HepG2 (cell line): ENCODE data around the gene PLCB1. TPM values are rescaled to one million over a fixed set of nuclear protein-coding genes. Genes with fewer than 3 reads are reported as not detected.

Experiments used
- ATAC-seq: fragments of 200-7000 bp; cut with Tn5 transposase; 3 replicates; pipeline ENCODE4 v1.9.1; 2020; ENCODE audit warnings: mild to moderate bottlenecking, moderate library complexity
- BruUV-seq: library from RNA; stranded (reverse); fragments of 400-500 nt; replicated peaks from 2 replicates; lab custom pipeline; 2021; lab: Mats Ljungman, UMichigan
- CTCF ChIA-PET: fragments of 300-600 bp; formaldehyde crosslinking; extraction: SDS; loops from one replicate; lab custom pipeline; 2021; ENCODE audit warnings: low total read pairs, inconsistent platforms, low intra/inter-chr PET ratio; lab: Yijun Ruan, JAX
- POLR2A ChIA-PET: fragments of 350-600 bp; sonication (Branson Sonifier 250); formaldehyde crosslinking; loops from one replicate; lab custom pipeline; 2020; ENCODE audit warnings: antibody characterized with exemption, inconsistent platforms; lab: Yijun Ruan, JAX
- DNase-seq: peaks from one replicate; pipeline ENCODE4 v3.0.0-alpha.2; 2015; ENCODE audit warnings: low spot score
- FAIRE-seq: peaks from 3 replicates; lab custom pipeline; 2011; peaks lifted over from hg19 to GRCh38; lab: Jason Lieb, UNC
- H2AFZ ChIP-seq: one replicate; pipeline ENCODE4 v1.6.1; 2011; ENCODE audit warnings: low read length, inconsistent platforms
- H3K27ac ChIP-seq: fragments of 300-600 bp; 3 replicates; pipeline ENCODE4 v1.8.0; 2011; ENCODE audit warnings: mixed run types, mild to moderate bottlenecking, mixed read lengths, low read length, inconsistent platforms; ENCODE audit not compliant: insufficient read depth; ENCODE audit errors: extremely low read length
- H3K27me3 ChIP-seq, 2 experiments: fragments of 200-600 bp in 1 of 2; 2 replicates in 1 of 2; 3 replicates in 1 of 2; pipeline versions ENCODE4 v1.6.0 to v1.8.0; 2011; ENCODE audit warnings: low read length in 2 of 2, mild to moderate bottlenecking in 2 of 2, moderate library complexity in 2 of 2, inconsistent platforms in 1 of 2; ENCODE audit not compliant: insufficient read depth in 2 of 2, control insufficient read depth in 1 of 2
- H3K36me3 ChIP-seq, 2 experiments: fragments of 200-600 bp in 1 of 2; replicated peaks in 1 of 2; 2 replicates in 1 of 2; 3 replicates in 1 of 2; pipeline versions ENCODE4 v1.5.1 to v1.8.0; 2011; ENCODE audit warnings: low read length in 2 of 2, inconsistent platforms in 1 of 2; ENCODE audit not compliant: insufficient read depth in 2 of 2, control insufficient read depth in 1 of 2
- H3K4me1 ChIP-seq: 2 replicates; pipeline ENCODE4 v1.5.1; 2012; ENCODE audit warnings: low read length, inconsistent platforms; ENCODE audit not compliant: insufficient read depth
- H3K4me2 ChIP-seq: 2 replicates; pipeline ENCODE4 v1.6.0; 2011; ENCODE audit warnings: low read depth, low read length, inconsistent platforms
- H3K4me3 ChIP-seq, 3 experiments: fragments of 200-600 bp in 1 of 3; sonication (generic), shearing (Covaris generic) in 1 of 3; replicated peaks in 1 of 3; 2 replicates each; pipeline ENCODE4 v1.5.1; 2011 to 2016; ENCODE audit warnings: low read length in 3 of 3, inconsistent platforms in 2 of 3, low read depth in 2 of 3, mild to moderate bottlenecking in 2 of 3, control low read depth in 1 of 3, mixed read lengths in 1 of 3; ENCODE audit not compliant: insufficient read depth in 1 of 3
- H3K79me2 ChIP-seq: one replicate; pipeline ENCODE4 v1.6.1; 2011; ENCODE audit warnings: low read length, inconsistent platforms; ENCODE audit not compliant: insufficient read depth
- H3K9ac ChIP-seq: 2 replicates; pipeline ENCODE4 v1.6.0; 2011; ENCODE audit warnings: mild to moderate bottlenecking, low read depth, low read length, inconsistent platforms; ENCODE audit not compliant: insufficient read depth
- H3K9me3 ChIP-seq: 2 replicates; pipeline ENCODE4 v1.5.1; 2012; ENCODE audit warnings: mild to moderate bottlenecking, low read length
- H4K20me1 ChIP-seq: 2 replicates; pipeline ENCODE4 v1.6.0; 2011; ENCODE audit warnings: inconsistent platforms, mild to moderate bottlenecking, low read length, moderate library complexity; ENCODE audit not compliant: insufficient read depth
- HNRNPLL ChIP-seq: fragments of 200-400 bp; formaldehyde crosslinking; IDR thresholded peaks from 2 replicates; pipeline ENCODE4 v1.6.1; 2017; ENCODE audit warnings: mild to moderate bottlenecking, low read depth, low read length; ENCODE audit not compliant: poor library complexity, severe bottlenecking
- KDM5B ChIP-seq: sonication (generic); formaldehyde crosslinking; IDR thresholded peaks from 2 replicates; pipeline ENCODE4 v1.4.0; 2020; ENCODE audit warnings: missing genetic modification reagents, mild to moderate bottlenecking, borderline replicate concordance
- PAX8 ChIP-seq: sonication (generic); formaldehyde crosslinking; IDR thresholded peaks from 2 replicates; pipeline ENCODE4 v1.8.0; 2022; ENCODE audit warnings: mild to moderate bottlenecking, missing genetic modification reagents, borderline replicate concordance
- PHF5A ChIP-seq: IDR thresholded peaks from one replicate; pipeline ENCODE4 v1.6.1; 2018; ENCODE audit warnings: low read depth, missing genetic modification reagents; ENCODE audit not compliant: unreplicated experiment
- SP140L ChIP-seq: sonication (generic); formaldehyde crosslinking; IDR thresholded peaks from 2 replicates; pipeline ENCODE4 v1.4.0; 2020; ENCODE audit warnings: missing genetic modification reagents, borderline replicate concordance
- TAF15 ChIP-seq: fragments of 200-400 bp; formaldehyde crosslinking; IDR thresholded peaks from one replicate; pipeline ENCODE4 v1.6.1; 2018; ENCODE audit warnings: mild to moderate bottlenecking, low read depth, low read length; ENCODE audit not compliant: poor library complexity, severe bottlenecking
- ZBTB4 ChIP-seq: sonication (generic); formaldehyde crosslinking; IDR thresholded peaks from 2 replicates; pipeline ENCODE4 v1.4.0; 2020; ENCODE audit warnings: missing genetic modification reagents, mild to moderate bottlenecking, borderline replicate concordance
- ZNF589 ChIP-seq: sonication (generic); formaldehyde crosslinking; conservative IDR thresholded peaks from 2 replicates; pipeline ENCODE4 v1.8.0; 2022; ENCODE audit warnings: mild to moderate bottlenecking, moderate library complexity, missing genetic modification reagents
- ZNF737 ChIP-seq: sonication (generic); formaldehyde crosslinking; IDR thresholded peaks from 2 replicates; pipeline ENCODE4 v1.5.0; 2020; ENCODE audit warnings: missing genetic modification reagents, mild to moderate bottlenecking, borderline replicate concordance
- ZNF841 ChIP-seq: sonication (generic); formaldehyde crosslinking; IDR thresholded peaks from 2 replicates; pipeline ENCODE4 v1.8.1; 2023; ENCODE audit warnings: missing genetic modification reagents, borderline replicate concordance
- in situ Hi-C: cut with HindIII; loops from 2 replicates; pipeline ENCODE4 v1.10.0; 2017; ENCODE audit warnings: low pct_unique_long_range_greater_than_20kb; ENCODE audit not compliant: extremely low pct_ligation_motif_present
- intact Hi-C: fragments of 100-400 bp; cut with micrococcal nuclease; formaldehyde crosslinking; loops from one replicate; pipeline ENCODE4 v1.10.0; 2022; ENCODE audit not compliant: unreplicated experiment
- polyA plus RNA-seq, 8 experiments: library from polyadenylated mRNA; depleted of rRNA in 3 of 8; stranded (reverse) in 7 of 8; unstranded in 1 of 8; fragments of >200 nt; fragmentation: Illumina TruSeq in 4 of 8; extraction: Trizol in 4 of 8; gene quantifications; 2 replicates each; pipeline versions ENCODE4 v1.2.1 to v1.2.3, GENCODE V29; 2011 to 2016; ENCODE audit warnings: low read depth in 4 of 8, missing spikeins in 1 of 8, mixed read lengths in 1 of 8; ENCODE audit not compliant: insufficient read depth in 1 of 8
- total RNA-seq, 5 experiments: library from RNA; depleted of rRNA; stranded (reverse); fragments of >200 nt; fragmentation: Illumina TruSeq; extraction: Trizol; gene quantifications; 2 replicates each; pipeline ENCODE4 v1.2.3, GENCODE V29; 2016; ENCODE audit warnings: low read depth in 1 of 5

Gene PLCB1
- total and polyA plus RNA-seq, 2 of the 13 experiments (the other 11 are each of a cell fraction or from before 2014, with no cell fraction given): 42.4 to 55.9 TPM

GRCh38 chr20:8778387-8778786 lies 646.3 kb downstream of the PLCB1 start:
- no peaks in the 10 kb centered on the region for H3K4me1 ChIP-seq
- DNase-seq (no peak), FAIRE-seq (no peak), ATAC-seq (no peak)
- peaks cover 20 to 38% of the 10 kb centered on the region in 2 experiments for H3K36me3 ChIP-seq
- H3K4me3 ChIP-seq: no peak overlapping the region
- H3K9ac ChIP-seq: no peak overlapping the region
- in situ Hi-C loops (no loop called here), intact Hi-C loops (no loop called here)
- no TSS peak for BruUV-seq
- no peaks in the 10 kb centered on the region for H3K79me2 ChIP-seq
- H2AFZ ChIP-seq: no peak overlapping the region
- H3K9me3 ChIP-seq: no peaks in the 10 kb centered on the region
- H4K20me1 ChIP-seq: no peaks in the 10 kb centered on the region
- H3K27ac ChIP-seq: no peak overlapping the region
- no peak overlapping the region for H3K4me2 ChIP-seq
- H3K27me3 ChIP-seq: no peaks in the 10 kb centered on the region
- CTCF ChIA-PET: no interaction called here
- POLR2A ChIA-PET: no interaction called here
- no peak for TF ChIP-seq ZNF589 (CRISPR knock-in tag)
- TF ChIP-seq ZNF841 (CRISPR knock-in tag): no peak
- TF ChIP-seq SP140L (CRISPR knock-in tag): no peak
- TF ChIP-seq ZBTB4 (CRISPR knock-in tag): no peak

- ChIA-PET CTCF (no interaction called here), POLR2A (interaction anchor here (1.5 kb wide), 1 partner anchor 27 kb away, joined by 3 read pairs; no protein-coding TSS in a partner anchor)
- intact Hi-C loops: no loop called here
- H3K4me3 ChIP-seq: no peak overlapping the region
- H3K27me3 ChIP-seq: no peaks in the 10 kb centered on the region
- H4K20me1 ChIP-seq: no peaks in the 10 kb centered on the region
- in situ Hi-C loops: loop anchor here (10.0 kb wide), 1 partner anchor 584 kb away; no protein-coding TSS in a partner anchor
- H3K27ac ChIP-seq: no peak overlapping the region
- no peak overlapping the region for H3K4me2 ChIP-seq
- no peak overlapping the region for H3K9ac ChIP-seq
- no peak for FAIRE-seq
- H3K36me3 ChIP-seq: peaks cover 20 to 31% of the 10 kb centered on the region in 2 experiments
- DNase-seq: no peak
- H3K4me1 ChIP-seq: no peaks in the 10 kb centered on the region
- ATAC-seq: no peak
- no peak overlapping the region for H2AFZ ChIP-seq
- H3K79me2 ChIP-seq: no peaks in the 10 kb centered on the region
- no TSS peak for BruUV-seq
- H3K9me3 ChIP-seq: no peaks in the 10 kb centered on the region
- TF ChIP-seq HNRNPLL: no peak
- TF ChIP-seq PHF5A (CRISPR knock-in tag): no peak
- TF ChIP-seq TAF15: no peak
- TF ChIP-seq ZNF737 (CRISPR knock-in tag): no peak
- TF ChIP-seq PAX8: no peak
- no peak for TF ChIP-seq KDM5B
These were observed 648.8 kb downstream of the PLCB1 start for GRCh38 chr20:8780915-8781314.
